Umbilical cord (tissue), 2 donors: Measurements from ENCODE around the gene PMS1. TPM values are rescaled to one million over a fixed set of nuclear protein-coding genes. Genes with fewer than 3 reads are reported as not detected.
"Not testable (repeated sequence)": the region's sequence is repeated elsewhere in the genome, so short reads cannot be mapped to it uniquely, and the experiment has no call there.

Experiments
- DNase-seq: peaks from one replicate; pipeline ENCODE4 v3.0.0-alpha.2; 2015; ENCODE audit warnings: low spot score
- total RNA-seq: library from RNA; depleted of rRNA; stranded (reverse); fragments of >200 nt; gene quantifications from one replicate; pipeline ENCODE4 v1.2.3, GENCODE V29; 2014; ENCODE audit warnings: low replicate concordance; ENCODE audit not compliant: insufficient read depth

The PMS1 gene
- total RNA-seq, 1 donor from 2014 or later: 33.9 TPM

- DNase-seq: no peak
Observed at GRCh38 chr2:189865826-189866225, 81.6 kb downstream of the PMS1 start.

DNA sequence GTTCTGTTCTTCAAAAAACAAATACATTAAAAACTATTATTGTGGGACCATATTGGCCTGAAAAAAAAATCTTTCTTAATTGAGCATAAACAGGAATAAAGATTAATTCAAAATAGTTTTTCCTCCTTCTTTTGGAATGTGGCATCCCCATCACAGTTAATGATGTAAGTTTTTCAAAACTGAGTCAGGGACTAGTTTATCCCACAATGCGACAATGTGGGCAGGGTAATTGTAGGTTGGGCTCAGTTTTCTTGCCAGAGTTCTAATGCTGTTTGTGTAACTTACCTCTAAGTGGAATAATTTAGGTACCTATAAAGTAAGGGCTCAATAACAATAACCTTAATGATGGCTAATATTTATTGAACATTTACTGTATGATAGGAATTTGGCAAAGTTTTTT lies 82.0 kb downstream of the PMS1 start:
- DNase-seq: no peak

GRCh38 chr2:189868896-189869295 lies 84.6 kb downstream of the PMS1 start:
- DNase-seq: no peak

DNA sequence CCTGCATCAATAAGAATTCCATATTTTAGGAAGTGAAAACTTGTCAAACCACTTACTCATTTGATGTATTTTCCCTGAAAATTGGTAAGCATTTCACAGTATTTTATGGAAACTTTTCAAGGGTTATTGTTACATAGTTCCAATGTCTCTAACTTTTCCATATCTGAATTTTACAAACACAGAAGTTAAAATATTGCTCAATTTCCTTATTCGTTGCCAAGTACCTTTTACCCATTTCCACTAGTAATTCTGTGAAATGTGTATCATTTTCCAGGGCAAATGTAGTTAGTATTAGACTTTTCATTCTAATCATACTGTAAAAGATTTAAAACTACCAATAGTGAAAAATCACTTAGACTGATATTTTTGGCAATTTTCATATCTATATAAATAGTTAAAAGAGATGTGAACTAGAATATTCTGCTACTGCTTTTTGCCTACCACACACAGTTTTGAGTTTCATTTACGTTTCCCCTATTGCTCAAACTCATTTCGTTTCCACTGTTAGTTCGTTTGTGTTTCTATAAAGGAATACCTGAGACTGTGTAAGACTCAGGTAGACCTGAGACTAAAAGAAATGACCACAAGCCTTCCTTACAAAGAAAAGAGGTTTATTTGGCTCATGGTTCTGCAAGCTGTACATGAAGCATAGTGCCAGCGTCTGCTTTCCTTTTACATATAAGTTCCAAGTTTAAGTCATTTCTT lies 86.3 kb downstream of the PMS1 start:
- no peak for DNase-seq

DNA sequence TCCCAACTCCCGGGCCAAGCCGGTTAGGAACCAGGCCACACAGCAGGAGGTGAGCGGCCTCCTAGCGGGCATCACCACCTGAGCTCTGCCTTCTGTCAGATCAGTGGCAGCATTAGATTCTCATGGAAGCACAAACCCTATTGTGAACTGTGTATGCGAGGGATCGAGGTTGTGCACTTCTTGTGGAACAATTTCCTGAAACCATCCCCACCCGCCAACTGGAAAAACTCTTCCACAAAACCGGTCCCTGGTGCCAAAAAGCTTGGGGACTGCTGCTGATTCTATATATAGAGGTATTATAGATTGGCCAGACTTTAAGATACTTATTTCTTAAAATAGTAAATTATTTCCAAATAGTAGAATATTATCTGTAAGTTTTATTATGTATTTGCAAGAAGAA lies 89.4 kb downstream of the PMS1 start:
- DNase-seq: no peak

GRCh38 chr2:189874586-189875320 lies 90.5 kb downstream of the PMS1 start:
- no peak for DNase-seq

GRCh38 chr2:189876271-189876670 lies 92.0 kb downstream of the PMS1 start:
- no peak for DNase-seq

- DNase-seq: no peak
Observed at GRCh38 chr2:189879716-189880081, 95.4 kb downstream of the PMS1 start.

DNA sequence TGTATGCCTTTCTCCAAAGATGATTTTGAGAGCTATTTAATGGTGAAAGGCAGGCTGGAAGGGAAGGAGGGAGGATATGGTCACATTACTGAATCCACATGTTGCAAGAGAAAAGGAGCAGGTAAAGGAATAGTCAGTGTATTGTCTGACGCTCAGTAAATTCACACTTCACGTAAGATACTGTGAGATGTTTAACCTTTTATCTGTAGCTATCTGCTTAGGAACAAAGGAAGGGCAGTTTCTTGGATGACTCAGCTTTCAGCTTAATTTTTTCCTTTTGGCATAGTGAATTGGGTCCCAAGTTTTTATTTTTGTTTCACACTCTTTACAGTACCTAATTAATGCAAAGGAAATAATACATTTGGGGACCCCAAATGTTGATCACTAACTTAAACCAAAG lies 96.2 kb downstream of the PMS1 start:
- no peak for DNase-seq

DNA sequence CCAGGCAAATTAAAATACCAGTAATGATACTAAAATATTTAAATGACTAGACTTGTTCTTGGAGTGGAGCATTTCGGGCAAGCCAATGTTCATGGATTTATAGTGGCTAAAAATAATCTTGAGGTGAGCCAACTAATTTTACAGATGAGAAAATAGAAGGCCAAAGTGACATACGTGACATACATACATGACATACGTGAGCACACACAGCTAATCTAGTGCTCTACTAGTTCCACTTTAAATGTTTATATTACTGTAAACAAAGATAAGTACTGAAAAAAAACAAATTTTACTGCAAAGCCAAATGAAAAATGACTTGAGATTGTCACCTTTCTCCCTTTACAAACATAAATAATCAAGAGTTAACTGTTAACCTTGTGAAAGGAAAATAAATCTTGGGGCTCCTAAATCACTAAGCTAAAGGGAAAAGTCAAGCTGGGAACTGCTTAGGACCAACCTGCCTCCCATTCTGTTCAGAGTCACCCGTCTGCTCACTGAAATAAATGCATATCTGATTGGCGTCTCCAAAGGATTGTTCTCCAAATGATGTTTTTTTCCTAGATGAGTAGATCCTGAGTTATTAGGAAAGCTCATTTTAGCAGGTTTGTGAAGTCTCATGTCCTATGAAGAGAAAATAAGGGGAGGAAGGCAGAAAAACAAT lies 96.7 kb downstream of the PMS1 start:
- DNase-seq: no peak

GRCh38 chr2:189885368-189885767 lies 101.1 kb downstream of the PMS1 start:
- DNase-seq: no peak

DNA sequence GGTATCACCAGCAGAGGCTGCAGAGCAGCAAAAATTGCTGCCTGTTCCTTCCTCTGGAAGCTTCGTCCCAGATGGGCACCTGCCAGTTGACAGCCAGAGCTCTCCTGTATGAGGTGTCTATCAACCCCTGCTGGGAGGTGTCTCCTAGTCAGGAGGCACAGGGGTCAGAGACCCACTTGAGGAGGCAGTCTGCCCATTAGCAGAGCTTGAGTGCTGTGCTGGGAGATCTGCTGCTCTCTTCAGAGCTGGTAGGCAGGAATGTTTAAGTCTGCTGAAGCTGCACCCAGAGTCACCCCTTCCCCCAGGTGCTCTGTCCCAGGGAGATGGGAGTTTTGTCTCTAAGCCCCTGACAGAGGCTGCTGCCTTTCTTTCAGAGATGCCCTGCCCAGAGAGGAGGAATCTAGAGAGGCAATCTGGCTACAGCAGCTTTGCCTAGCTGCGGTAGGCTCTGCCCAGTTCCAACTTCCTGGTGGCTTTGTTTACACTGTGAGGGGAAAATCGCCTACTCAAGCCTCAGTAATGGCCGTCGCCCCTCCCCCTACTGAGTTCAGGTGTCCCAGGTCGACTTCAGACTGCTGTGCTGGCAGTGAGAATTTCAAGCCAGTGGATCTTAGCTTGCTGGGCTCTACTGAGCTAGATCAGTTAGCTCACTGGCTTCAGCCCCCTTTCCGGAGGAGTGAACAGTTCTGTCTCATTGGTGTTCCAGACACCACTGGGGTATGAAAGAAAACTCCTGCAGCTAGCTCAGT lies 108.5 kb downstream of the PMS1 start:
- not testable (repeated sequence) for DNase-seq

DNA sequence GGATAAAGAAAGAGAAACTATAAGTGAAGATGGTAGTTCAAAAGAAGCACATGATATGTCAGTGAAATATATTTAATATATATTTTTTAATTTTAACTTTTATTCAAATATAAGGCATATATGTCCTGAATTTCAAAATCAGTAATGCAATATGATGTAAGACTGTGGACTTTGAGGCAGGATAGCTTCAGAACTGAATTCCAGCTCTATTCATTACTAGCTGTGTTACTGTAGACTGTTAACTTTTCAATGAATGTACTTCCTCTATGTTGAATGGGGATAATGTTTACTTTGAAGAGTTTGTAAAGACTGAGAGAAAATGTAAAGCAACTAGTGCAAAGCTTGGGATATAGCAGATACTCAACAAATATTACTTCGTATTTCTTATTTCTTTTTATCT lies 112.6 kb downstream of the PMS1 start:
- DNase-seq: no peak

GRCh38 chr2:189899101-189899500 lies 114.9 kb downstream of the PMS1 start:
- no peak for DNase-seq

DNA sequence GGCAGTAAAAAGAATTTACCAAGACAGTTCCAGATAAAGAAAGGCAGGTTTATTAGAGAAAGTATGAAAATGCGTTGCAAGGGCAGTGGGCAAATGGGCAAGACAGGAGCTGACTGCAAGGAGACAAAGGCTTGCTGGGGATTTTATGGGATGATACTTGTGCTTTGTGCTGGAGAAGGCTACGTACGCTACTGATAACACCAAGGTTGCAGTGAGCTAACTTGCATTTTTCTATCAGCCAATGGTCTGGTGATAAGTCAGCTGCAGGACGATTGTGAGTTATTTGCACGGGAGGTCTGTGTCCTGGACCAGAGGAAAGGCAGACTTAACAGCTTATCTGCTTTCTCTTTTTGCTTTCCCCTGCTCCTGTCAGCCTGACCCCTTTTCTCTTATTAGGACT lies 116.5 kb downstream of the PMS1 start:
- DNase-seq: no peak

DNA sequence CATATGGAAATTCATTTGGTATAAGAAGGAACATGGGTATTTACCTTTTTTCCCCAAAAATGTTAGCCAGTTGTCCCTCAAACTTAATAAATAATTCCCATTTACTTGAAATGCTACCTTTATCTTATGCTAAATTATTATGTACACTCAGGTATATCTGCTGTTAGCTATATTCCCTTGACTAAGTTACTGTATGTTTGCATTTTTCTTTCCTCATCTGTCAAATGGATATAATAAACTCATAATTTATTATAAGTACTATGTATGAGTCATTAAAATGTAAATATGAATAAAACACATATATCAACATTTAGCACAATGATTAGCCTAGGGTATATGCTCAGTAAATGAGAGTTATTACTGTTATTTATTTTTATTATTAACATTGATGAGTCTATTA lies 117.4 kb downstream of the PMS1 start:
- DNase-seq: no peak

GRCh38 chr2:189913821-189914220 lies 129.6 kb downstream of the PMS1 start:
- no peak for DNase-seq

DNA sequence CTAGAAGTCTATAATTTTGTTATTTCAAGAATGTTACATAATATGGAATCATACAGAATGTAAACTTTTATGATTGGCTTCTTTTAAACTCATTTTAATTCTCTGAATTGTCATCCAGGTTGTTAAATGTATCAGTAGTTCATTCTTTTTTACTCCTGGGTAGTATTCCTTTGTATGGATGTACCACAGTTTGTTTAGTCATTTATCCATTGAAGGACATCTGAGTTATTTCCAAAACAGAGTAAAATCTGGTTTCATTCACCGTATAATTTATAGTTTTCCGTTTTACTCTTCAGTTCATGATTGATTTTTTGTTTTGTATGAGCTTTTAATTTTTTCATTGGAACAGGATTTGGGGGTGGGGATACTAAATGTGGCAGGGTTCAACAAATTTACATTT lies 132.4 kb downstream of the PMS1 start:
- no peak for DNase-seq
